Measurements from ENCODE around the gene HCN2.

DNA sequence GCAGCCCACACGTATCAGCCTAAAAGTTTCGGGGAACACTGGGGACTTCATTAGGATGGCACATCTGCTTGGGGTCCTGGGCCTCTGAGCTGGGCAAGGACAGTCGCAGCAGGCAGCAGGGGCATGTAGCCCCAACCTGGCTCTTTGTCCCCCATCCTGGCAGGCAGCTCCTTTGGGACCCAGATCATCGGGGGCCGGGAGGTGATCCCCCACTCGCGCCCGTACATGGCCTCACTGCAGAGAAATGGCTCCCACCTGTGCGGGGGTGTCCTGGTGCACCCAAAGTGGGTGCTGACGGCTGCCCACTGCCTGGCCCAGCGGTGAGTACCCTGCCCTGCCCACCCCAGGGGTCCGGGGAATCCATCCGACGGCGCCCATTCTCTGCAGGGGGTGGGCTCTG is 42.6 kb upstream of the HCN2 start:
- TF ChIP-seq, protein P1, sequence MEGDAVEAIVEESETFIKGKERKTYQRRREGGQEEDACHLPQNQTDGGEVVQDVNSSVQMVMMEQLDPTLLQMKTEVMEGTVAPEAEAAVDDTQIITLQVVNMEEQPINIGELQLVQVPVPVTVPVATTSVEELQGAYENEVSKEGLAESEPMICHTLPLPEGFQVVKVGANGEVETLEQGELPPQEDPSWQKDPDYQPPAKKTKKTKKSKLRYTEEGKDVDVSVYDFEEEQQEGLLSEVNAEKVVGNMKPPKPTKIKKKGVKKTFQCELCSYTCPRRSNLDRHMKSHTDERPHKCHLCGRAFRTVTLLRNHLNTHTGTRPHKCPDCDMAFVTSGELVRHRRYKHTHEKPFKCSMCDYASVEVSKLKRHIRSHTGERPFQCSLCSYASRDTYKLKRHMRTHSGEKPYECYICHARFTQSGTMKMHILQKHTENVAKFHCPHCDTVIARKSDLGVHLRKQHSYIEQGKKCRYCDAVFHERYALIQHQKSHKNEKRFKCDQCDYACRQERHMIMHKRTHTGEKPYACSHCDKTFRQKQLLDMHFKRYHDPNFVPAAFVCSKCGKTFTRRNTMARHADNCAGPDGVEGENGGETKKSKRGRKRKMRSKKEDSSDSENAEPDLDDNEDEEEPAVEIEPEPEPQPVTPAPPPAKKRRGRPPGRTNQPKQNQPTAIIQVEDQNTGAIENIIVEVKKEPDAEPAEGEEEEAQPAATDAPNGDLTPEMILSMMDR (IDR thresholded peaks at IDR 0.05; ENCODE audit: insufficient read depth, low read length, poor library complexity, severe bottlenecking): no peak
- no peak for TF ChIP-seq EZH2phosphoT487 (conservative IDR thresholded peaks at IDR 0.05; ENCODE audit: low read length)
